ENCODE data around the gene PTPRT. TPM values are rescaled to one million over a fixed set of nuclear protein-coding genes. Genes with fewer than 3 reads are reported as not detected.

The PTPRT gene
- polyA plus RNA-seq, 3 donors = not detected

DNA sequence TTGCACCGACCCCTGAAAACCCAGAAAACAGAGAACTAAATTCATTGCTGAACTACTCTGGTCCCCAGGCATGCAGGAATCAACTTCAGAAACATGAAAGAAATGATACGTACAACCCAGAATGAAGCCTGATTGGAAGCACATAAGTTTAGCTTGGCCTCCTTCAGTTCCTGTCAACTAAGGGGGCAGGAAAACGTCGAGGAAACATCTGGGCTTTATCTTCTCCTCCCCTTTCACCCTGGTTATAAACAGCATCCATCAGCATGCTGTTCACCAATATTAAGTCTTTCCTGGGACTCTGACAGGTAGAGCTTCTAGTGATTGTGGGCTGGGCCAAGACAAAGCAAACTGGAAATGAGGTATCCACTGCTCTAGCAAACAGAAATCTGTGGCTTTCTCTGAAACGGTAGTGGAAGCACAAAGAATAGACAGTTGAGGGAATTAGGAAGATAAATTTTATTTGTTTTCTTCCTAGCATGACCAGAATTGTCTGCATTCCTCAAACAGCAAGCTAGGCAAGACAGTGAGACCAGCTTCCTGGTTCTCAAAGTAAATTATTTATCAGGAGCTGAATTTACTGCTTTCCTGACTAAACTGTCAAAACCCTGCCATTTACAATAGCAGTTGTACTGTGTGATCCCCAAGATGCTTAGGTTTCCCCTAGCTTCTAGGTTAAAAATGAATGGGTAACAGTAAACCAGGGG lies 134.4 kb downstream of the PTPRT start:
- H3K9ac ChIP-seq (ENCODE audit: insufficient read depth, low read length, poor library complexity, severe bottlenecking) = no peak overlapping the region
- intact Hi-C loops (cut with micrococcal nuclease) = no loop called here
- Mint-ChIP-seq H3K27ac (no peak overlapping the region), H3K9me3 (peaks cover 0 to 10% (median 2%) of the 10 kb centered on the region in 7 donors), H3K36me3 (no peaks in the 10 kb centered on the region), H3K4me3 (no peak overlapping the region), H3K4me1 (no peaks in the 10 kb centered on the region), H3K27me3 (ENCODE audit: low read depth in 3 of 3) (no peaks in the 10 kb centered on the region)
- H2AFZ ChIP-seq (ENCODE audit: insufficient read depth, low read depth, low read length, poor library complexity, severe bottlenecking) = no peak overlapping the region
- no peaks in the 10 kb centered on the region for H3K9me3 ChIP-seq (replicated peaks in 1 of 2; ENCODE audit: control insufficient read depth in 1 of 2, insufficient read depth in 1 of 2, low read length in 2 of 2)
- 19% methylated on average over 2 of the region's 5 CpGs for WGBS (ENCODE audit: insufficient coverage)
- no peak for DNase-seq
- no peak overlapping the region for H3K27ac ChIP-seq (ENCODE audit: low read depth in 1 of 2, low read length in 2 of 2)
- no peak overlapping the region for H3K4me3 ChIP-seq (replicated peaks in 1 of 3; ENCODE audit: low read depth in 2 of 3, low read length in 3 of 3)
- no peaks in the 10 kb centered on the region for H3K27me3 ChIP-seq (ENCODE audit: control insufficient read depth in 2 of 2, insufficient read depth in 2 of 2, low read length in 2 of 2)
- H3K79me2 ChIP-seq (ENCODE audit: insufficient read depth, low read length) = no peaks in the 10 kb centered on the region
- H3K4me2 ChIP-seq (replicated peaks; ENCODE audit: extremely low read depth, low read length, poor library complexity, severe bottlenecking) = no peak overlapping the region
- H3K36me3 ChIP-seq (replicated peaks in 1 of 2; ENCODE audit: control insufficient read depth in 1 of 2, insufficient read depth in 2 of 2, low read length in 2 of 2) = no peaks in the 10 kb centered on the region
- H4K20me1 ChIP-seq (ENCODE audit: insufficient read depth, low read length) = no peaks in the 10 kb centered on the region
- no peaks in the 10 kb centered on the region for H3K4me1 ChIP-seq (ENCODE audit: control insufficient read depth in 1 of 2, insufficient read depth in 2 of 2, low read length in 2 of 2)
- TF ChIP-seq, protein P1, sequence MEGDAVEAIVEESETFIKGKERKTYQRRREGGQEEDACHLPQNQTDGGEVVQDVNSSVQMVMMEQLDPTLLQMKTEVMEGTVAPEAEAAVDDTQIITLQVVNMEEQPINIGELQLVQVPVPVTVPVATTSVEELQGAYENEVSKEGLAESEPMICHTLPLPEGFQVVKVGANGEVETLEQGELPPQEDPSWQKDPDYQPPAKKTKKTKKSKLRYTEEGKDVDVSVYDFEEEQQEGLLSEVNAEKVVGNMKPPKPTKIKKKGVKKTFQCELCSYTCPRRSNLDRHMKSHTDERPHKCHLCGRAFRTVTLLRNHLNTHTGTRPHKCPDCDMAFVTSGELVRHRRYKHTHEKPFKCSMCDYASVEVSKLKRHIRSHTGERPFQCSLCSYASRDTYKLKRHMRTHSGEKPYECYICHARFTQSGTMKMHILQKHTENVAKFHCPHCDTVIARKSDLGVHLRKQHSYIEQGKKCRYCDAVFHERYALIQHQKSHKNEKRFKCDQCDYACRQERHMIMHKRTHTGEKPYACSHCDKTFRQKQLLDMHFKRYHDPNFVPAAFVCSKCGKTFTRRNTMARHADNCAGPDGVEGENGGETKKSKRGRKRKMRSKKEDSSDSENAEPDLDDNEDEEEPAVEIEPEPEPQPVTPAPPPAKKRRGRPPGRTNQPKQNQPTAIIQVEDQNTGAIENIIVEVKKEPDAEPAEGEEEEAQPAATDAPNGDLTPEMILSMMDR (IDR thresholded peaks at IDR 0.05) = no peak

DNA sequence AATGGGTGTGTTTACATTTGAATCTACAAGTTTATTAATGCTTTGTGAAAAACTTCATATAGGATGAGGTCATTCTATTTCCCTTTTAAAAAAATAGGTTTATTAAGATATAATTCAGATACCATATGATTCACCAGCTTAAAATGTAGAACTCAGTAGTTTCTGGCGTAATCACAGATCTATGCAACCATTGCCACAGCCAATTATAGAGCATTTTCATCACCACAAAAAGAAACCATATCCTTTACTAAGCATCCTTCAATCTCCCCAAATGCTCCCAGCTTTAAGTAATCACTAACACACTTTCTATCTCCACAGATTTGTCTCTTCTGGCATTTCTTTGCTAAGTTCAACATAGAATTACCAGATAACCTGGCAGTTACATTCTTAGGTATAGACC lies 137.2 kb downstream of the PTPRT start:
- no peak overlapping the region for H3K4me3 Mint-ChIP-seq
- no peak overlapping the region for H3K27ac ChIP-seq (ENCODE audit: low read depth in 1 of 2, low read length in 2 of 2)
- H3K9me3 ChIP-seq (replicated peaks in 1 of 2; ENCODE audit: control insufficient read depth in 1 of 2, insufficient read depth in 1 of 2, low read length in 2 of 2) = no peaks in the 10 kb centered on the region
- no CpG with 5 or more reads among the region's 1 CpG for WGBS (ENCODE audit: insufficient coverage)
- no peaks in the 10 kb centered on the region for H3K79me2 ChIP-seq (ENCODE audit: insufficient read depth, low read length)
- no peaks in the 10 kb centered on the region for H3K27me3 ChIP-seq (ENCODE audit: control insufficient read depth in 2 of 2, insufficient read depth in 2 of 2, low read length in 2 of 2)
- TF ChIP-seq, protein P1 (IDR thresholded peaks at IDR 0.05) = no peak
- no peak overlapping the region for H3K4me3 ChIP-seq (replicated peaks in 1 of 3; ENCODE audit: low read depth in 2 of 3, low read length in 3 of 3)
- H3K27ac Mint-ChIP-seq = no peak overlapping the region
- H4K20me1 ChIP-seq (ENCODE audit: insufficient read depth, low read length) = no peaks in the 10 kb centered on the region
- intact Hi-C loops (cut with micrococcal nuclease) = no loop called here
- H3K4me1 Mint-ChIP-seq = no peaks in the 10 kb centered on the region
- H3K27me3 Mint-ChIP-seq (ENCODE audit: low read depth in 3 of 3) = peaks cover 0 to 1% (median 0%) of the 10 kb centered on the region in 3 donors
- no peaks in the 10 kb centered on the region for H3K36me3 ChIP-seq (replicated peaks in 1 of 2; ENCODE audit: control insufficient read depth in 1 of 2, insufficient read depth in 2 of 2, low read length in 2 of 2)
- no peak overlapping the region for H2AFZ ChIP-seq (ENCODE audit: insufficient read depth, low read depth, low read length, poor library complexity, severe bottlenecking)
- H3K4me2 ChIP-seq (replicated peaks; ENCODE audit: extremely low read depth, low read length, poor library complexity, severe bottlenecking) = no peak overlapping the region
- H3K9me3 Mint-ChIP-seq = peaks cover 0 to 15% (median 5%) of the 10 kb centered on the region in 7 donors
- H3K36me3 Mint-ChIP-seq = no peaks in the 10 kb centered on the region
- DNase-seq = no peak
- H3K9ac ChIP-seq (ENCODE audit: insufficient read depth, low read length, poor library complexity, severe bottlenecking) = no peak overlapping the region
- H3K4me1 ChIP-seq (ENCODE audit: control insufficient read depth in 1 of 2, insufficient read depth in 2 of 2, low read length in 2 of 2) = no peaks in the 10 kb centered on the region

Measured in CD14-positive monocyte (primary cell).